Loucy (cell line): ENCODE results near the gene DNM3.

ENCODE experiments used
- H2AFZ ChIP-seq: fragments of 200-600 bp; sonication (generic); 2 replicates; pipeline ENCODE4 v1.6.0; 2016; ENCODE audit warnings: antibody characterized with exemption, mild to moderate bottlenecking, low read length, moderate library complexity
- H3F3A ChIP-seq: fragments of 200-600 bp; 2 replicates; pipeline ENCODE4 v1.6.0; 2016; ENCODE audit warnings: antibody characterized with exemption, low read depth, mild to moderate bottlenecking
- H3K27me3 ChIP-seq: fragments of 200-600 bp; sonication (generic); 2 replicates; pipeline ENCODE4 v1.6.1; 2014; ENCODE audit warnings: low read length, mild to moderate bottlenecking; ENCODE audit not compliant: insufficient read depth, poor library complexity, severe bottlenecking
- H3K36me3 ChIP-seq: fragments of 200-600 bp; sonication (generic); 2 replicates; pipeline ENCODE4 v1.6.1; 2016; ENCODE audit warnings: low read length; ENCODE audit not compliant: insufficient read depth
- H3K4me1 ChIP-seq: fragments of 200-600 bp; sonication (generic); 2 replicates; pipeline ENCODE4 v1.5.1; 2014; ENCODE audit warnings: low read length, mild to moderate bottlenecking; ENCODE audit not compliant: insufficient read depth, poor library complexity, severe bottlenecking
- H3K4me2 ChIP-seq: fragments of 200-600 bp; sonication (generic); 2 replicates; pipeline ENCODE4 v1.6.0; 2014; ENCODE audit warnings: antibody characterized with exemption, low read length, low read depth, mild to moderate bottlenecking; ENCODE audit not compliant: poor library complexity, severe bottlenecking
- H3K4me3 ChIP-seq: fragments of 200-600 bp; sonication (generic); 2 replicates; pipeline ENCODE4 v1.5.1; 2014; ENCODE audit warnings: low read length, mild to moderate bottlenecking, mixed read lengths; ENCODE audit not compliant: poor library complexity, severe bottlenecking
- H3K79me2 ChIP-seq: fragments of 200-600 bp; sonication (generic); 2 replicates; pipeline ENCODE4 v1.6.1; 2014; ENCODE audit warnings: low read length; ENCODE audit not compliant: insufficient read depth
- H3K9ac ChIP-seq: fragments of 200-600 bp; sonication (generic); 2 replicates; pipeline ENCODE4 v1.6.0; 2014; ENCODE audit warnings: mild to moderate bottlenecking, low read depth, low read length, moderate library complexity; ENCODE audit not compliant: poor library complexity, severe bottlenecking
- H3K9me2 ChIP-seq: fragments of 200-600 bp; sonication (generic); replicated peaks from 2 replicates; pipeline ENCODE4 v1.6.1; 2016; ENCODE audit warnings: low read depth, low read length, mixed read lengths
- H3K9me3 ChIP-seq: fragments of 200-600 bp; sonication (generic); 2 replicates; pipeline ENCODE4 v1.6.1; 2014; ENCODE audit warnings: mild to moderate bottlenecking, antibody characterized with exemption, low read length, low read depth; ENCODE audit not compliant: insufficient read depth
- H4K20me1 ChIP-seq: fragments of 200-600 bp; sonication (generic); 2 replicates; pipeline ENCODE4 v1.6.0; 2014; ENCODE audit warnings: antibody characterized with exemption, low read length, mild to moderate bottlenecking; ENCODE audit not compliant: insufficient read depth, poor library complexity, severe bottlenecking
- EZH2phosphoT487 ChIP-seq: fragments of 200-600 bp; IDR thresholded peaks from 2 replicates; pipeline ENCODE4 v1.6.1; 2018; ENCODE audit warnings: antibody characterized with exemption, mild to moderate bottlenecking, moderate library complexity, borderline replicate concordance
- TF ChIP-seq, protein P1 (sequence below): fragments of 200-600 bp; sonication (generic); conservative IDR thresholded peaks from 2 replicates; pipeline ENCODE4 v1.5.1; 2014; ENCODE audit warnings: mild to moderate bottlenecking, antibody characterized with exemption, low read length

The DNM3 gene

DNA sequence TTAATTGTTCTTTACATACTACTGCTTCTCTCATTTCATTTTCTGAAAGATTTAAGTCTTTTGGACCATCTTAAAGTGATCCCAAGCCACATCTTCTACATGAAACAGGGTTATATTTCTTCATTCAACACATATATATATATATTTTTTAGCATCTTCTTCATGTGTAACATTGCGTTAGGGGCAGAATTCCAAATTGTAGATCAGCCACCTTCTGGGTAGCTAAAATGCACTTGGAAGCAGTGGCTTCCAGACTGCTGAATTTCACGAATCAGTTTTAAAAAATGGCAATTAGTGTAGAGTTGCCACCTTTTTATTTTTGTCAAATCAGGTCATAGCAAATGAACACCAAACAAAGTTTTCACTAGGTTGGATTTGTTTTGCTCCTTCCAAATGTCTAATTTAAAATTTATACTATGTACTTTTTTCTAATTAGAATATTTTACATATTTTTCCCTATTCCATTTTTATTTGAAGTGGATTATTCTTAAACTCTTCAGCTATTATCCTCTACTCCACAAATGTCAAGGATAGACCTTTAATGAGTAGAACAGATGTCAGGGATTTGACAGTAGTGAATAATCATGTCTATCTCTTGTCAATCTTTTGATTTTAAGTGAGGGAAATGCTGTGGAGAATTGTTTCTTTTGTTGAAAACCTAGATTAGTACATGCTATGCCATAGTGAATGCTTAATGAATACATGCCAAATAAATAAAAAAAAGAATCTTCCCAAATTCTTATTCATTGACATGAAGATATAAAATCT is 55.8 kb downstream of the DNM3 start:
- TF ChIP-seq EZH2phosphoT487, result no peak
- TF ChIP-seq, protein P1, sequence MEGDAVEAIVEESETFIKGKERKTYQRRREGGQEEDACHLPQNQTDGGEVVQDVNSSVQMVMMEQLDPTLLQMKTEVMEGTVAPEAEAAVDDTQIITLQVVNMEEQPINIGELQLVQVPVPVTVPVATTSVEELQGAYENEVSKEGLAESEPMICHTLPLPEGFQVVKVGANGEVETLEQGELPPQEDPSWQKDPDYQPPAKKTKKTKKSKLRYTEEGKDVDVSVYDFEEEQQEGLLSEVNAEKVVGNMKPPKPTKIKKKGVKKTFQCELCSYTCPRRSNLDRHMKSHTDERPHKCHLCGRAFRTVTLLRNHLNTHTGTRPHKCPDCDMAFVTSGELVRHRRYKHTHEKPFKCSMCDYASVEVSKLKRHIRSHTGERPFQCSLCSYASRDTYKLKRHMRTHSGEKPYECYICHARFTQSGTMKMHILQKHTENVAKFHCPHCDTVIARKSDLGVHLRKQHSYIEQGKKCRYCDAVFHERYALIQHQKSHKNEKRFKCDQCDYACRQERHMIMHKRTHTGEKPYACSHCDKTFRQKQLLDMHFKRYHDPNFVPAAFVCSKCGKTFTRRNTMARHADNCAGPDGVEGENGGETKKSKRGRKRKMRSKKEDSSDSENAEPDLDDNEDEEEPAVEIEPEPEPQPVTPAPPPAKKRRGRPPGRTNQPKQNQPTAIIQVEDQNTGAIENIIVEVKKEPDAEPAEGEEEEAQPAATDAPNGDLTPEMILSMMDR, result no peak
- H3K9ac ChIP-seq, result no peak overlapping the region

DNA sequence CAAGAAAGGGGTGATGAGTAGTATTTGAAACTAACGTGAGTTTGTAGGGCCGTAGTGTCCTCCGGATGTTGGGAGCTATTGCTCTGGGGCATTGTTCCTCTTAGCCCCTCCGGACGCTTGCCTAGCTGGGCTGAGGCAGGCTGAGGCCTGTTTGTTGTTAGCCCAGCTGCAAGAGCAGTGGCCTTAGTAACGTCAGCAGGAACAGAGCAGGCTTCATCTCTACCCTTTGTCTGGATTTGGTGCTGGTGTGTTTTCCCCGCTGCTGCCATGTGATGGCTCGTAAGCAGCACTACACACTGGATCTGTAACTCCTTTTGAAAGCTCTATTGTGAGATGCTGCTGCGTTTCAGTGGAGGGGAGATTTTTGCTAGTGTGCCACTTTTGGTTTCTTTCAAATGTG is 57.6 kb downstream of the DNM3 start:
- no peak overlapping the region for H3K9ac ChIP-seq
- no peak overlapping the region for H2AFZ ChIP-seq
- no peaks in the 10 kb centered on the region for H3K9me3 ChIP-seq
- no peaks in the 10 kb centered on the region for H3K36me3 ChIP-seq
- no peak overlapping the region for H3K4me2 ChIP-seq
- no peaks in the 10 kb centered on the region for H4K20me1 ChIP-seq
- no peak for TF ChIP-seq EZH2phosphoT487
- TF ChIP-seq, protein P1, result no peak
- peaks cover 3% of the 10 kb centered on the region for H3K4me1 ChIP-seq
- H3K79me2 ChIP-seq, result no peaks in the 10 kb centered on the region
- no peaks in the 10 kb centered on the region for H3K9me2 ChIP-seq
- no peaks in the 10 kb centered on the region for H3F3A ChIP-seq
- no peaks in the 10 kb centered on the region for H3K27me3 ChIP-seq
- H3K4me3 ChIP-seq, result no peak overlapping the region

More for the DNA sequence above, 55.8 kb downstream of the DNM3 start:
- Histone ChIP-seq H3K4me2 (no peak overlapping the region), H3K4me3 (no peak overlapping the region), H3K9me3 (no peaks in the 10 kb centered on the region), H3K27me3 (no peaks in the 10 kb centered on the region), H3F3A (no peaks in the 10 kb centered on the region), H4K20me1 (no peaks in the 10 kb centered on the region), H3K79me2 (no peaks in the 10 kb centered on the region), H3K36me3 (no peaks in the 10 kb centered on the region), H3K4me1 (peaks cover 3% of the 10 kb centered on the region), H2AFZ (no peak overlapping the region), H3K9me2 (no peaks in the 10 kb centered on the region)

DNA sequence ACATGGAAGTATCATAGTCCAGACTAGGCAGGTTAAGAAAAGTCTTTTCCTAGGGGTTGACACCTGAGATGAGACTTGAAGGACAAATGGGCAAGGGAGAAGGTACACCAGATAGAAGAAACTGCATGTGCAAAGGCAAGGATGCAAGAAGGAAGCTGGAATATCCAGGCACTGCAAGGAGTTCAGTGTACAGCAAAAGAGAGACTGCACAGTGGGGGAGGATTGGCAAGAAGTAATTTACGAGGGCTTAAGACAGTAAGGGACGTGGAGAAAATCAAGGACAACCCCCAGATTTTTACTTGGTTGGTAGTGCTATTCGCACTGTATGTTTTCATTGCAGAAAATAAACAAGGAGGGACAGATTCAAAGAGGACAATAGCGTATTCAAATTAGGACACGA is 58.5 kb downstream of the DNM3 start:
- H2AFZ ChIP-seq, result no peak overlapping the region
- TF ChIP-seq, protein P1, result no peak
- no peak for TF ChIP-seq EZH2phosphoT487

More for the DNA sequence above, 58.5 kb downstream of the DNM3 start:
- Histone ChIP-seq H3K27me3 (no peaks in the 10 kb centered on the region), H3K4me3 (no peak overlapping the region), H3F3A (no peaks in the 10 kb centered on the region), H4K20me1 (no peaks in the 10 kb centered on the region), H3K9ac (no peak overlapping the region), H3K9me3 (no peaks in the 10 kb centered on the region), H3K9me2 (no peaks in the 10 kb centered on the region), H3K4me1 (peaks cover 3% of the 10 kb centered on the region), H3K36me3 (no peaks in the 10 kb centered on the region), H3K79me2 (no peaks in the 10 kb centered on the region), H3K4me2 (no peak overlapping the region)
